ENCODE results near the gene MAPK8IP1. TPM values are rescaled to one million over a fixed set of nuclear protein-coding genes. Genes with fewer than 3 reads are reported as not detected.
A peak's percentile ranks its signal among the peaks of the same experiment; 100 is the strongest.

The MAPK8IP1 gene
- total and polyA plus RNA-seq, 2 experiments from 2014 or later = 7.4 to 12.6 TPM

DNA sequence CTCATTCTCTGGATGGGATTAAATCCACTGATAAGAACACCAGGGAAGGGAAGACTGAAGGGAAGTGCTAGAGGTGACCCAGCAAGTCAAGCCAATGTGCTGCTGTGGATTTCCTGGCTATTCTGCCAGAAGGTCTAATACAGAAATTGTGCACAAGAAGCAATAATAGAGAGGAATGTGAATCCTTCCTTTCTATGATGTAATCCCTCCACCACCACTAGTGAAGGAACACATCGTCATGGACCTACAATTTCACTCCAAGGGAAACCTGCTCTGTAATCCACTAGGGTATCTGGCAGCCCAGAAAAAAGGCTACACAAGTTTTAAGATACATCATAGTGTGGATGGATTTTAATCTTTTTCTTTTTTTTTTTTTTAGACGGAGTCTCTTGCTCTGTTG is 54.4 kb downstream of the MAPK8IP1 start:
- peaks cover 42% of the 10 kb centered on the region for H3K36me3 ChIP-seq
- no peak overlapping the region for H3K27ac ChIP-seq
- H3K27me3 ChIP-seq = no peaks in the 10 kb centered on the region
- TF ChIP-seq, protein P1, sequence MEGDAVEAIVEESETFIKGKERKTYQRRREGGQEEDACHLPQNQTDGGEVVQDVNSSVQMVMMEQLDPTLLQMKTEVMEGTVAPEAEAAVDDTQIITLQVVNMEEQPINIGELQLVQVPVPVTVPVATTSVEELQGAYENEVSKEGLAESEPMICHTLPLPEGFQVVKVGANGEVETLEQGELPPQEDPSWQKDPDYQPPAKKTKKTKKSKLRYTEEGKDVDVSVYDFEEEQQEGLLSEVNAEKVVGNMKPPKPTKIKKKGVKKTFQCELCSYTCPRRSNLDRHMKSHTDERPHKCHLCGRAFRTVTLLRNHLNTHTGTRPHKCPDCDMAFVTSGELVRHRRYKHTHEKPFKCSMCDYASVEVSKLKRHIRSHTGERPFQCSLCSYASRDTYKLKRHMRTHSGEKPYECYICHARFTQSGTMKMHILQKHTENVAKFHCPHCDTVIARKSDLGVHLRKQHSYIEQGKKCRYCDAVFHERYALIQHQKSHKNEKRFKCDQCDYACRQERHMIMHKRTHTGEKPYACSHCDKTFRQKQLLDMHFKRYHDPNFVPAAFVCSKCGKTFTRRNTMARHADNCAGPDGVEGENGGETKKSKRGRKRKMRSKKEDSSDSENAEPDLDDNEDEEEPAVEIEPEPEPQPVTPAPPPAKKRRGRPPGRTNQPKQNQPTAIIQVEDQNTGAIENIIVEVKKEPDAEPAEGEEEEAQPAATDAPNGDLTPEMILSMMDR (IDR thresholded peaks at IDR 0.05; ENCODE audit: low read depth, low read length) = no peak
- H3K4me1 ChIP-seq (ENCODE audit: low read depth) = peaks cover 7% of the 10 kb centered on the region
- peak in 1 of 2 donors; percentile 27 for DNase-seq (ENCODE audit: low read depth in 1 of 2, low spot score in 1 of 2)
- no peaks in the 10 kb centered on the region for H3K9me3 ChIP-seq (ENCODE audit: low read depth)
- no peak overlapping the region for H3K4me3 ChIP-seq

GRCh38 chr11:45941285-45941684 is 55.8 kb downstream of the MAPK8IP1 start:
- H3K36me3 ChIP-seq = peaks cover 29% of the 10 kb centered on the region
- no peak overlapping the region for H3K4me3 ChIP-seq
- H3K27me3 ChIP-seq = no peaks in the 10 kb centered on the region
- TF ChIP-seq, protein P1 (IDR thresholded peaks at IDR 0.05; ENCODE audit: low read depth, low read length) = no peak
- no peaks in the 10 kb centered on the region for H3K9me3 ChIP-seq (ENCODE audit: low read depth)
- H3K27ac ChIP-seq = no peak overlapping the region
- DNase-seq (ENCODE audit: low read depth in 1 of 2, low spot score in 1 of 2) = no peak
- H3K4me1 ChIP-seq (ENCODE audit: low read depth) = peaks cover 19% of the 10 kb centered on the region

- no peak for DNase-seq (ENCODE audit: low read depth in 1 of 2, low spot score in 1 of 2)
- H3K27ac ChIP-seq = no peak overlapping the region
- TF ChIP-seq, protein P1 (IDR thresholded peaks at IDR 0.05; ENCODE audit: low read depth, low read length) = no peak
- peaks cover 24% of the 10 kb centered on the region for H3K4me1 ChIP-seq (ENCODE audit: low read depth)
- no peaks in the 10 kb centered on the region for H3K9me3 ChIP-seq (ENCODE audit: low read depth)
- H3K36me3 ChIP-seq = peaks cover 33% of the 10 kb centered on the region
- H3K4me3 ChIP-seq = no peak overlapping the region
- no peaks in the 10 kb centered on the region for H3K27me3 ChIP-seq
Observed at GRCh38 chr11:45942381-45942780, 56.9 kb downstream of the MAPK8IP1 start.

GRCh38 chr11:45945397-45945999 is 60.0 kb downstream of the MAPK8IP1 start:
- H3K27ac ChIP-seq = peak overlapping the region; percentile 92
- no peaks in the 10 kb centered on the region for H3K27me3 ChIP-seq
- peaks cover 51% of the 10 kb centered on the region for H3K36me3 ChIP-seq

GRCh38 chr11:45947885-45948284 is 62.4 kb downstream of the MAPK8IP1 start:
- TF ChIP-seq, protein P1 (IDR thresholded peaks at IDR 0.05; ENCODE audit: low read depth, low read length) = no peak
- Histone ChIP-seq H3K4me3 (no peak overlapping the region), H3K36me3 (peaks cover 64% of the 10 kb centered on the region), H3K9me3 (ENCODE audit: low read depth) (no peaks in the 10 kb centered on the region), H3K4me1 (ENCODE audit: low read depth) (peaks cover 24% of the 10 kb centered on the region), H3K27me3 (no peaks in the 10 kb centered on the region), H3K27ac (peak overlapping the region; percentile 92)
- no peak for DNase-seq (ENCODE audit: low read depth in 1 of 2, low spot score in 1 of 2)

More at GRCh38 chr11:45945397-45945999, 60.0 kb downstream of the MAPK8IP1 start:
- H3K4me3 ChIP-seq = no peak overlapping the region
- DNase-seq (ENCODE audit: low read depth in 1 of 2, low spot score in 1 of 2) = peak in 1 of 2 donors; percentile 71
- peaks cover 24% of the 10 kb centered on the region for H3K4me1 ChIP-seq (ENCODE audit: low read depth)
- H3K9me3 ChIP-seq (ENCODE audit: low read depth) = no peaks in the 10 kb centered on the region
- TF ChIP-seq, protein P1 (IDR thresholded peaks at IDR 0.05; ENCODE audit: low read depth, low read length) = no peak
